Central memory CD8-positive, alpha-beta T cell (primary cell): ENCODE measurements around the gene B4GALNT4.
A peak's percentile ranks its signal among the peaks of the same experiment; 100 is the strongest.
"Not testable (repeated sequence)": the region's sequence is repeated elsewhere in the genome, so short reads cannot be mapped to it uniquely, and the experiment has no call there.

ENCODE experiments used
- ATAC-seq: fragments of 150-1000 bp; cut with Tn5 transposase; replicated peaks from 2 replicates; pipeline ENCODE4 v1.10.0; 2022; ENCODE audit warnings: mild to moderate bottlenecking, moderate FRiP score, moderate number of reproducible peaks; ENCODE audit not compliant: poor library complexity, severe bottlenecking; ENCODE audit errors: extremely low read depth
- DNase-seq, 2 donors: peaks; one replicate each; pipeline ENCODE4 v3.0.0; 2021; ENCODE audit warnings: low spot score in 2 of 2
- H3K27ac Mint-ChIP-seq: one replicate; pipeline ENCODE4 v1.8.0; 2022; ENCODE audit warnings: low read depth, mild to moderate bottlenecking, moderate library complexity, mixed read lengths
- H3K27me3 Mint-ChIP-seq: one replicate; pipeline ENCODE4 v1.8.0; 2022; ENCODE audit warnings: mixed read lengths
- H3K36me3 Mint-ChIP-seq: one replicate; pipeline ENCODE4 v1.8.0; 2022; ENCODE audit warnings: mild to moderate bottlenecking, moderate library complexity, mixed read lengths; ENCODE audit not compliant: insufficient read depth
- H3K4me1 Mint-ChIP-seq: one replicate; pipeline ENCODE4 v1.8.0; 2022; ENCODE audit warnings: mixed read lengths
- H3K4me3 Mint-ChIP-seq: one replicate; pipeline ENCODE4 v1.8.0; 2022; ENCODE audit warnings: mild to moderate bottlenecking, moderate library complexity, mixed read lengths
- H3K9me3 Mint-ChIP-seq: one replicate; pipeline ENCODE4 v1.8.0; 2022; ENCODE audit warnings: mixed read lengths

The B4GALNT4 gene

GRCh38 chr11:416757-417621, 47.7 kb downstream of the B4GALNT4 start:
- DNase-seq: peak in 1 of 2 donors; percentile 14
- ATAC-seq: no peak
- Mint-ChIP-seq H3K9me3 (no peaks in the 10 kb centered on the region), H3K4me1 (peaks cover 19% of the 10 kb centered on the region), H3K4me3 (peak overlapping the region; percentile 92), H3K27ac (peak overlapping the region; percentile 89), H3K36me3 (peaks cover 25% of the 10 kb centered on the region), H3K27me3 (no peaks in the 10 kb centered on the region)

GRCh38 chr11:417652-418342, 48.5 kb downstream of the B4GALNT4 start:
- Mint-ChIP-seq H3K4me1 (peaks cover 19% of the 10 kb centered on the region), H3K9me3 (no peaks in the 10 kb centered on the region), H3K27me3 (no peaks in the 10 kb centered on the region), H3K27ac (no peak overlapping the region), H3K4me3 (peak overlapping the region; percentile 92), H3K36me3 (peaks cover 25% of the 10 kb centered on the region)
- DNase-seq (peak in 1 of 2 donors; percentile 7), ATAC-seq (no peak)

DNA sequence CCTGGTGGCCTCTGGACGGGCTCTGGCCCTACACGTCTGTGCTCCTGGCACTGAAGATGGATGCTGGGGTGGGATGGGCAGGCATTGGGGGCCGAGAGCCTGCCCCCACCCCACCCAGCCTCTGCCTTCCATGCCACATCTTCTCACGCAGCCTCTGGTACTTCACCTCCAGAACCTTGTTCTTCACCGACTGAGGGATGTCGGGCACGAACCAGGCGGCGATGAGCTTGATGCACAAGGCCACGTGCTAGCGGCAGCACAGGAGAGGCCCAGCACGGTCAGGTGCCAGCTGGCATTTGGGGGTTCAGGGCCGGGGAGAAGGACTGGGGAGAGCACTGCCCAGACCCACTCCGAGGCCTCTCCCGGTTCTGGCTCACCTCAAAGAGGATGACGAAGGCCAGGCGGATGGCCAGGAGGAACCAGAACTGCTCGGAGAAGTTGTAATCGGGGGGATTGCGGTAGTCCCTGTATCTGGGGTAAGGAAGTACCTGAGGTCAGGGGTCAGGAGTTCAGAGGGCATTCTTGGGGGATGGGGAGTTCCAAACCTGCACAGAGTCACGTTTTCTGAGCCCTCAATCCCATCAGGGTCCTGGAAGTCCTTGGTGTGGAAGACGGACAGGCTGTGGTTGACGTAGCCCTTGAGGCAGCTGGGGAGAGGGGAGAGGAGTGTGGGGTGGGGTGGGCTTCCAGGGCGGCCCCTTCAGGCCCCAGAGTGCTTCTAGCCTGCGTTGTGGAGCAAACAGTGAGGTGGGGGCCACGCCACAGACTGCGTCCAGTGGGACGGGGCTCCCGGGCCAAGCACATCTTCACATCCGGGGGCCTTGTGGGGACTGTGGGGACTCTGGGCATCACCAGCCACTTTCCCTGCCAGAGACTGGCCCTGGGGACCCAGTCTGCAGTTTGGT, 49.3 kb downstream of the B4GALNT4 start:
- H3K4me3 Mint-ChIP-seq: peak overlapping the region; percentile 92
- H3K4me1 Mint-ChIP-seq: peaks cover 13% of the 10 kb centered on the region
- ATAC-seq (no peak), DNase-seq (peak in 1 of 2 donors; percentile 9)
- H3K27ac Mint-ChIP-seq: peak overlapping the region; percentile 70
- H3K27me3 Mint-ChIP-seq: no peaks in the 10 kb centered on the region
- peaks cover 22% of the 10 kb centered on the region for H3K36me3 Mint-ChIP-seq
- H3K9me3 Mint-ChIP-seq: no peaks in the 10 kb centered on the region

- Mint-ChIP-seq H3K4me1 (peaks cover 9% of the 10 kb centered on the region), H3K4me3 (no peak overlapping the region), H3K9me3 (peaks cover 2% of the 10 kb centered on the region), H3K27ac (no peak overlapping the region), H3K27me3 (no peaks in the 10 kb centered on the region), H3K36me3 (peaks cover 23% of the 10 kb centered on the region)
- DNase-seq (peak in 1 of 2 donors; percentile 6), ATAC-seq (no peak)
These were observed 50.1 kb downstream of the B4GALNT4 start for GRCh38 chr11:419248-420005.

DNA sequence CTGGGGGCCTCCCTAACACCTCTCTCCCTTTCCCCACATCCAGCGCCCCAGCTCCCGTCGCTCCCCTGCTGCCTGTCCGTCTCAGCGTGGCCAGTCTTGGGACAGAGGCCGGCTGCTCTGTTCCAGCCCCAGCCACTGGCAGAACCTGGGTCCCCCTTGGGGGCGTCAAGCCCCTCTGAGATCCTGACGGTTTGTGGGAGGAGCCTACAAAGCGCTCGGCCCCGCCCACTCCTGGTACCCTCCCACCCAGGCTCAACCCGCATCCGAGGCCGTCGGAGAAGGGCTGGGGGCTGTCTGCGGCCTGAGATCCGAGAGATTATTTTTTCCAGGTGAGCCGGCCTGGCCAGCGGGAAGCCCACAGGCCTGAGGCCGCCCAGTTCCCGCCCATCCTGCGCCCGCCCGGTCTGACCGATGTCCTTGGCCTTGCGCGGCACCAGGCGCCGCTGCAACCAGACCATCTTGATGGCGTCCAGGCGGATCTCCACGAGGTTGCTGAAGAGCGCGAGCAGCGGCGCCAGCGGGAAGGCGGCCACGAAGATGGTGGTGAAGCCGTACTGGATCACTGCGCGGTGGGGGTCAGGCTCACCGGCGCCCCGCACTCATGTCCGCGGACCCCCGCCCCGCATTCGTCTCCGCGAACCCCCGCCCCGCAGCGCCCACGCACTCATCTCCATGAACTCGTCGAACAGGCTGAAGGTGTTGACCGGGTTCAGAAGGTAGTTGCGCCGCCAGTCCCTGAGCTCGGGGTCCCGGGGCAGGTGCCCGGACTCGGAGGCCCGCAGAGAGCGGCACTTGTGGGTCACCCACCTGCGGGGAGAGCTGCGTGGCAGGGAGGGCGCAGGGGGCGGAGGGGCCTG, 51.0 kb downstream of the B4GALNT4 start:
- H3K9me3 Mint-ChIP-seq: peaks cover 8% of the 10 kb centered on the region
- no peak overlapping the region for H3K27ac Mint-ChIP-seq
- no peak for ATAC-seq
- no peak overlapping the region for H3K4me3 Mint-ChIP-seq
- H3K27me3 Mint-ChIP-seq: no peaks in the 10 kb centered on the region
- peak in 1 of 2 donors; percentile 6 for DNase-seq
- H3K36me3 Mint-ChIP-seq: peaks cover 16% of the 10 kb centered on the region
- H3K4me1 Mint-ChIP-seq: peaks cover 6% of the 10 kb centered on the region

- peaks cover 6% of the 10 kb centered on the region for H3K4me1 Mint-ChIP-seq
- DNase-seq: no peak
- no peak for ATAC-seq
- H3K4me3 Mint-ChIP-seq: no peak overlapping the region
- H3K36me3 Mint-ChIP-seq: peaks cover 13% of the 10 kb centered on the region
- H3K9me3 Mint-ChIP-seq: peaks cover 8% of the 10 kb centered on the region
- H3K27me3 Mint-ChIP-seq: no peaks in the 10 kb centered on the region
- no peak overlapping the region for H3K27ac Mint-ChIP-seq
These were observed 51.6 kb downstream of the B4GALNT4 start for GRCh38 chr11:420911-421321.

GRCh38 chr11:422249-422656, 53.0 kb downstream of the B4GALNT4 start:
- Mint-ChIP-seq H3K36me3 (peaks cover 12% of the 10 kb centered on the region), H3K27me3 (no peaks in the 10 kb centered on the region), H3K4me1 (no peaks in the 10 kb centered on the region), H3K27ac (no peak overlapping the region), H3K4me3 (no peak overlapping the region), H3K9me3 (peaks cover 8% of the 10 kb centered on the region)
- peak in 1 of 2 donors; percentile 7 for DNase-seq
- no peak for ATAC-seq

GRCh38 chr11:424232-424631, 54.9 kb downstream of the B4GALNT4 start:
- Mint-ChIP-seq H3K9me3 (peaks cover 8% of the 10 kb centered on the region), H3K27me3 (no peaks in the 10 kb centered on the region), H3K36me3 (peaks cover 10% of the 10 kb centered on the region), H3K4me3 (no peak overlapping the region), H3K27ac (peak overlapping the region; percentile 35), H3K4me1 (no peaks in the 10 kb centered on the region)
- DNase-seq (no peak), ATAC-seq (no peak)

DNA sequence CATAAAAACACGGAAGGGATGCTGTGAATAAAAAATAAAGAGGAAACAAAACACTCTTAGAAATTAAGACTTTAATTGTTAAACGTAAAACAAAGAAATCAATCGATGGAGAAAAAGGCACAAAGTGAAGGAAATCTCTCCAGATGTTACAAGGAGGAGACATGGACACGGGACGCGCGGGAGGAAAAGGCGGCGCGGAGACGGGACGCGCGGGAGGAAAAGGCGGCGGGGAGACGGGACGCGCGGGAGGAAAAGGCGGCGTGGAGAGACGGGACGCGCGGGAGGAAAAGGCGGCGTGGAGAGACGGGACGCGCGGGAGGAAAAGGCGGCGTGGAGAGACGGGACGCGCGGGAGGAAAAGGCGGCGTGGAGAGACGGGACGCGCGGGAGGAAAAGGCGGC, 55.5 kb downstream of the B4GALNT4 start:
- H3K27me3 Mint-ChIP-seq, ATAC-seq, H3K4me3 Mint-ChIP-seq, H3K4me1 Mint-ChIP-seq, H3K9me3 Mint-ChIP-seq, DNase-seq: not testable (repeated sequence)
- H3K36me3 Mint-ChIP-seq: peaks cover 13% of the 10 kb centered on the region
- peak overlapping the region; percentile 35 for H3K27ac Mint-ChIP-seq

- Mint-ChIP-seq H3K27me3 (no peaks in the 10 kb centered on the region), H3K27ac (no peak overlapping the region)
- ATAC-seq: no peak
These were observed 56.0 kb downstream of the B4GALNT4 start for GRCh38 chr11:425301-425700.

DNA sequence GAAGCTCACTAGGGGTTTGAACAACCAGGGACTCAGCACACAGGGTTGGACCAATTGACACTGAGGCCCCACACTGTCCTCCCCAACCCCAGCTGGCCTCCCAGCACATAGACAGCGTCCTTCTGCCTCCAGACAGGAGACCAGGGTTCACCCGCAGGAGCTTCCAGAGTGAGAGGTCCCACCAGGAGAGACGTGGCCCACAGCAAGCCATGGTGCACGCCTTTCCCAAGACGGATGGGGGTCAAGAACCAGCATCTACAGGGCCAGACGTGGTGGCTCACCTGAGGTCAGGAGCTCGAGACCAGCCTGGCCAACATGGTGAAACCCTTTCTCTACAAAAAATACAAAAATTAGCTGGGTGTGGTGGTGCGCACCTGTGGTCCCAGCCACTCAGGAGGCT, 57.6 kb downstream of the B4GALNT4 start:
- Mint-ChIP-seq H3K4me1 (no peaks in the 10 kb centered on the region), H3K9me3 (peaks cover 8% of the 10 kb centered on the region), H3K27ac (no peak overlapping the region), H3K36me3 (peaks cover 13% of the 10 kb centered on the region), H3K27me3 (no peaks in the 10 kb centered on the region), H3K4me3 (no peak overlapping the region)
- DNase-seq (no peak), ATAC-seq (no peak)

More at GRCh38 chr11:425301-425700, 56.0 kb downstream of the B4GALNT4 start:
- no peak for DNase-seq
- no peaks in the 10 kb centered on the region for H3K4me1 Mint-ChIP-seq
- H3K36me3 Mint-ChIP-seq: peaks cover 13% of the 10 kb centered on the region
- H3K4me3 Mint-ChIP-seq: no peak overlapping the region
- peaks cover 8% of the 10 kb centered on the region for H3K9me3 Mint-ChIP-seq
